LHCN-M2 (cell line): Measurements from ENCODE around the gene RAI14. TPM values are rescaled to one million over a fixed set of nuclear protein-coding genes. Genes with fewer than 3 reads are reported as not detected.
"Not testable (repeated sequence)": the region's sequence is repeated elsewhere in the genome, so short reads cannot be mapped to it uniquely, and the experiment has no call there.

ENCODE experiments used
- DNase-seq: peaks from one replicate; pipeline ENCODE4 v3.0.0-alpha.2; 2012; ENCODE audit warnings: low read depth
- total RNA-seq: library from RNA; depleted of rRNA; stranded (reverse); fragments of >200 nt; gene quantifications from 2 replicates; pipeline ENCODE4 v1.2.3, GENCODE V29; 2014

The RAI14 gene
- total RNA-seq, 1 experiment from 2014 or later: 72.7 TPM

DNA sequence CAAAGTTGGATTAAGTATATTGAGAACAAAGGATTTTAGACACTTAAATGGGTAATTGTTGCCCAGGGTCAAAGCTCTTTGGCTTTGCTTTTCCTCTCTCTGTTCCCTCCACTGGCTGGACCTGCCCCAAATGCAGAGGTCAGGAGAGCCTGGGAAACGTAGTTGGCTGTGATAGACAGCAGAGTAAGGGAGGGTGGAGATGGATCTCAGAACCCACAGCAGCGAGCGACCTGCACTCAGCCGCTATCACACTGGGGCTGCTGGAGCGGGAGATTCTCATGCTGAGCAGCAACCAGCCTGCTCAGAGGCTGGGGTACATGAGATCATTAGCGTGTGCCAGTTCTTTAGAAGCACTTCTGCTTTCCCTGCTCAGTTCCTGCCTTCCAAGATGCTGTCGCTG, 111.1 kb downstream of the RAI14 start:
- DNase-seq: no peak

DNA sequence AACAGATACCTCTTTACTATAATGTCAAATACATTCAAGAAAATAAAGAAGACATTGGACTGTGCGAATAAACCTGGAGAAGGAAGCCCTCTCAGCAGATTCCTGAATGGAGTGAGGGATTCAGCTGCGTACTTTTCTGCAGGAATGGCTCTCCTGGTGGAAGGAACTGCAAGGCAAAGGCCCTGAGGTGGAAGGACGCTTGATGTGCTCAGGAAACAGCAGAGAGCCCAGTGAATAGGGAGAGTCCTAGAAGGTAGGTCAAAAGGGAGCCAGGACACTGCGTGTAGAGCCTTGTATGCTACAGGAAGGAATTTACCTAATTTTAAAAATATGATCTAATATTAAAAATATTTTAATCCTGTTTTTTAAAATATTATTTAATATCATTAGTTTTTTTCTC, 114.4 kb downstream of the RAI14 start:
- DNase-seq: no peak

DNA sequence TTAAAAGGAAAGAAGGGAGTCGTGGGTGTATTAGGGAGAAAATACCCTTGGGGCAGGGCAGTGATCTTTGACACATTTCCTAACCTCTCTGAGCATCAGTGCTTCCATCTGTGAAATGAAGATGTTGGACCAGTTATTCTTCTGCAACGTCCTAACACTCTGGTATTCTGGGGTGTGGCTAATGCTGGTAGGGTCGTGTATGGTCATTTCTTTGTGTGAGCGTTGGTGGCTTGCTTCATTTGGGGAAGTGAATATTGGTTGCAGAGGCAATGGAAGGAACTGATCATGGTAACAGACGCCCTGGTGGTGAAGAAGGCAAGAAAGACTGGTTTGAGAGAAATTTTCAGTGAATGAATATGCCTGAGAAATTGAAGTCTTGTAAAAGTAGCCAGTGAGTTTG, 114.9 kb downstream of the RAI14 start:
- no peak for DNase-seq

DNA sequence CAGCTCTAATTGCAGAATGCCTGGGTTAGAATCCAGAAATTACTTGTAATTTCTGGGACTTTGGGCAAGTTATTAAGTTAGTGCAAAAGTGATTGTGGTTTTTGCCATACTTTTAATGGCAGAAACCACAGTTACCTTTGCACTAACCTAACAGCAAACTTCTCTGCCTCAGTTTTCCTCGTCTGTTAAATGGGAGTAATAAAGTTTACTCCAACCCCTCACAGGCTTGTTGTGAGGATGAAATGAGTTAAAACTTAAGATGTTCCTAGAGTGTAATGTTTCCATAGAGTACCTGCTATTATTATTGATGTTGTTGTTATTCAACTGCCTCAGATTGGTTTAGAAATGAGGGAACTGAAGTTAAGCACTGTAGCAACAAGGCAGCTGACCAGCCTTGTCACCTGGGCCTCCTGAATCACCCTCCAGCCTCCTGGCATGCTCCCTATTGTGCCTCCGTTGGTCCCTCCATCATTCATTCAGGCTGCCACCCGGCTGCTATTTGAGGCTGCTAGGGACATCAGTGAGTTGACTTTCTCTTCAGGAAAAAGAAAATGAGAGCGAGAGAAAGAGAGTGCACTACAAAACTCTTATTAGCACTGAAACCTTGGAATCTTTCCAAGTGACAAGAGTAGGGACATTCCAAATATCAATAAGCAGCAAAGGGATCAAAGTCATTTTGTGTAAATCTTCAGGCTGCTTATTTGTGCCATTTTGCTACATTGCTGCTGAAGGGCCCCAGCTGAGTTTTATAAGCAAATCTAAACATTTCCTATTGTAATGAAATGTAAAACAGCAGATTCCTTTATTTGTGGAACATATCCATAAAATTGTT, 116.4 kb downstream of the RAI14 start:
- no peak for DNase-seq

DNA sequence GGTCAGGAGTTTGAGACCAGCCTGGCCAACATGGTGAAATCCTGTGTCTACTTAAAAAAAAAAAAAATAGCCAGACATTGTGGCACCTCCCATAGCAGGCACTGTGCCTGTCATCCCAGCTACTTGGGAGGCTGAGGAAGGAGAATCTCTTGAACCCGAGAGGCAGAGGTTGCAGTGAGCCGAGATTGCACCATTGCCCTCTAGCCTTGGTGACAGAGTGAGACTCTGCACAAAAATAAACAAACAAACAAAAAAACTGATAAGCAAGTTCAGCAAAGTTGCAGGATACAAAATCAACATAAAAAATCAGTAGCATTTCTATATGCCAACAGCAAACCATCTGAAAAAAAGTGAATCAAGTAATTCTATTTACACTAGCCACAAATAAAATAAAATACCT, 118.0 kb downstream of the RAI14 start:
- no peak for DNase-seq

DNA sequence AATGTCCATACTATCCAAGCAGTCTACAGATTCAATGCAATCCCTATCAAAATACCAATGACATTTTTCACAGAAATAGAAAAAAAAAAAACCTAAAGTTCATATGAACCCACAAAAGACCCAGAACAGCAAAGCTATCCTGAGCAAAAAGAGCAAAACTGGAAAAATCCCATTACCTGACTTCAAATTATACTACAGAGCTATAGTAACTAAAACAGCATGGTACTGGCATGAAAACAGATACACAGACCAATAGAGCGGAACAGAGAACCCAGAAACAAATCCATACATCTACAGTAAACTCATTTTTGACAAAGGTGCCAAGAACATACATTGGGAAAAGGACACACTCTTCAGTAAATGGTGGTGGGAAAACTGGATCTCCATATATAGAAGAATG, 118.5 kb downstream of the RAI14 start:
- DNase-seq: not testable (repeated sequence)

DNA sequence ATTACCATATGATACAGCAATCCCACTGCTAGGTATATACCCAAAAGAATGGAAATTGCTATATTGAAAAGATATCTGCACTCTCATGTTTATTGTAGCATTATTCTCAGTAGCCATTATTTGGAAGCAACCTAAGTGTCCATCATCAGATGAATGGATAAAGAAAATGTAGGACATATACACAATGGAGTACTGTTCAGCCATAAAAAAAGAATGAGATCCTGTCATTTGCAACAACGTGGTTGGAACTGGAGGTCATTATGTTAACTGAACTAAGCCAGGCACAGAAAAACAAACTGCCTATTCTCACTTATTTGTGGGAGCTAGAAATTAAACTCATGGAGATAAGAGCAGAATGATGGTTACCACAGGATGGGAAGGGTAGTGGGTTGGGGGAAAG, 119.8 kb downstream of the RAI14 start:
- no peak for DNase-seq

DNA sequence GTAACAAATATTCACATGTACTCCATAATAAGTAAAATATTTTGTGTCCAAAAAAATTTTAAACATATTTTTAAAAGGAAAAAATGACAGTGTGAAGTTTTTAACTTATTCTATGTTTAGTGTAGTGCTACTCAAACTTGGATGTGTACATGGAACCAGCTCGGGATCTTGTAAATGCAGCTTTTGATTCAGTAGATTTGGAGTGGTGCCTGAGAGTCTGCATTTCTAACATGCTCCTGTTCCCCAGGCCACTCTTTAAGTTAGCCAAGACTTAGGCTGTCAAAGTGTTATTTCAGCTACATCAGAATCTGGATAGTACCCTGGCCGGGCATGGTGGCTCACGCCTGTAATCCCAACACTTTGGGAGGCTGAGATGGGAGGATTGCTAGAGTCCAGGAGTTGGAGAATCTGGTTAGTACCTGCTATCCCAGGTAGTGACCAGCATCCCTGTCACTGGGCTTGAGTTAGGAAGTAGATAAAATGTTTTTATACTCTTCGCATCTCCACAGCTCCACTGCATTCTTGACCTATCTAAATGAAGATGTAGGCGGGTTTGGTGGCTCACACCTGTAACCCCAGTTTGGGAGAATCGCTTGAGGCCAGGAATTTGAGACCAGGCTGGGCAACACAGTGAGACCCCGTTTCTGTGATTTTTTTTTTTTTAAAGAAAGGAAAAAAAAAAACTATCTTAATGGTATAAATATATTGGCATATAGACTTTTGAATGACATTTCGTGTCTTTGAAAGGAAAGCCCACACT, 122.1 kb downstream of the RAI14 start:
- DNase-seq: no peak

DNA sequence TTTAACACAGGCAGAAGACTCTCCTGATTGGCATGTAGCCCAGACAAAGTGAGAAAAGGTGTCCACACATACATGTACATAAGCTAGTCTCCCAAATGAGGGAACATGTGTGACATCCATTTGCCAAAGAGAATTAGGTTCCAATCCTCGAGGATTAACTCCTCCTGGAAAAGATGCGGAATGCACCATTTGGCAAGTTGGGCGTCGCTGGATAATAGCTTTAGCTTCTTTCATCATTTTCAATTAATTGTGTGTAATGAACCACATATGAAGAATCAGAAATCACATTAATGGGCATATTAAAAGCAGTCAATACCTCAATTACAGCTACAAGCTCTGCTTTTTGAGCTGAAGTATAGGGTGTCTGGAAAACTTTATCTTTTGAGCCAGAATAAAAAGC, 127.8 kb downstream of the RAI14 start:
- DNase-seq: not testable (repeated sequence)

DNA sequence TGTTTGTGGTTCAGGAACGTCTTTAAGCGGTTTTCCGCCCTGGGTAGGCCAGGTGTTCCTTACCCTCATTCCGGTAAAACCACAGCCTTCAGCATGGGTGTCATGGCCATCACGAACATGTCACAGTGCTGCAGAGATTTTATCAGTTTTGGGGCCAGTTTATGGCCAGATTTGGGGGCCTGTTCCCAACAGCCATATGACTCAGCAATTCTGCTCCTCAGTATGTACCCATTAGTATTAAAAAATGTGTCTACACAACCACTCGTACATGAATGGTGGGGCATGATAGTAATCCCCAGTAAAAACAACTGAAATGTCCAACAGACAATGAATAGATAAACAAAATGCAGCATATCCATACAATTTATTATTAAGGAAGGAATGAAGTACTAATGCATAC, 130.9 kb downstream of the RAI14 start:
- DNase-seq: no peak

DNA sequence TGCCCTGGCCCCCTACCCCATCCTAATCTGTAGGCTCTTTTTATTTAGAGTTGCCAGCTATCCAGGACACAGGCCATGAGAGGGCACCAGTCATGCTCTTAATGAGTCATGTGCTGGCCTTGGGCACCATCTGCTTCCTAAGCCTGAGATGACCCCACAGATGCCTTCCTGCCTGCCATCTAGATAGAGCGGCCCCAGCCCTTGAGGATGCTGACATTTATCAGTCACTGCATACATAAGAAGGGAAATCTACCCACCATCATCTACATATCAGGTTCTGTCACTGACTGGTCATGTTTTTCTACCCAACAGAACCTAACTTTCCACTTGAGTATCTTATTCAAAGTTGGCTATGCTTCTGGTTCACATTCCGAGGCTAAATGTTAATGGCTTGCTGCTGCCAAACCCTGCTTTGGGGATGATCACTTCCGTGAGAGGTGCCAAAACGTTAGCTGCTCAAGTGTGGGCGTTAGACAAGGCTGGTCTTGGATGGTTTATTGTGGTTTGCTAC, 132.9 kb downstream of the RAI14 start:
- DNase-seq: peak; percentile 67

DNA sequence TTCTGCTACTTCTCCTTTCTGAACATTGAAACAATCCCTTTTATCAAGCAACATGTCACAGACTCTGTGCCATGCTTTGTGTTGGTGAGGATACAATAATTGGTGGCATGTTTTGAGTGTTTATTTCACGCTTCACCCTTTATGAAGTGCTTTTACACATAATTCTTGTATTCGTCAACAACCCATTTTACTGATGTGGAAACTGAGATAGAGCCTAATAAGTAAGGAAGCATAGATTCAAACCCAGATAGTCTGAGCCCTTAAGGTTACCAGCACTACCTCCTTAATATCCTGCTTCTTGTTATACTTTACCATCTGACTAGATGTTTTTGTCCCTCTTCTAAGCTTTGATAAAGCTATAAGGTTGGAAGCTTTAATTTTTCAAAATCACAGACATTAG, 133.5 kb downstream of the RAI14 start:
- no peak for DNase-seq

DNA sequence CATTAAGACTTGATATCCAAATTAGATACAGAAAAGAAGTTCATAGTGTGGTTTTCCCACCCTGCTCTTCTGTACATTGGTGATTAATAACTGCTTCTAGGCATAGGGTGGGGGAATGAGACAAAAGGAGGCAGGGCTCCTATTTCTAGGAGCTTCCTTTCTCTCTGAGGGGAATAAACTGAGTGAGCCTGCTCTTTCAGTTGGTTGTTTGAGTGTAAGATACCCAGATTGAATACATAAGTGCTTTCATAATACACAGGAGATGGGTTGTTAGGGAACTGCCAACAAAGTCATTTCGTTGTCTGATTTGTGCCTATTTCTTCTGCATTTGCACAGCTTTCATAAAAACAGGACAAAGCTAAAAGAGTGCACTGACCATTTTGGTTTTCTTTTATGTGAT, 133.9 kb downstream of the RAI14 start:
- DNase-seq: no peak

DNA sequence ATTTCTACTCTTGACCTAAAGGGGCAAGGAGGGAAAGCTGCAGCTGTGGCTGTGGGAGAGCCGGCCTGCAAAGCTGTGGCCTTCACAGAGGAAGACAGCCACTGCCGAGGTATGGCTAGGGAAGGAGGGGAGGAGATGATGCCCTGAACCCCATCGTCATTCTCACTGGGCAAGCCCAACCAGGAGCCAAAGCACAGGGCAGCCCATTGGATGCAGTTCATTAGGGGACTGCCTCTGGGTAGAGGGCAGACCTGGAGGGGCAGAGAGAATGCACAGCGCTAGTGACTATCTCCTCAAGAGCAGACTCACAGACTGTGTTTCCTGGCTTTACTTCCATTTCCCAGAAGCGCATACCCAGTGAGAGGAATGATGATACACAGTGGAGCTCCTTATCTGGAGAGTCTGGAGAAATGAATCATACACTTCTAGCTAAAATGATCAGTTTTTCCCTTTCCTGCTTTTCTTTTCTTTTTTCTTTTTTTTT, 135.7 kb downstream of the RAI14 start:
- DNase-seq: no peak

DNA sequence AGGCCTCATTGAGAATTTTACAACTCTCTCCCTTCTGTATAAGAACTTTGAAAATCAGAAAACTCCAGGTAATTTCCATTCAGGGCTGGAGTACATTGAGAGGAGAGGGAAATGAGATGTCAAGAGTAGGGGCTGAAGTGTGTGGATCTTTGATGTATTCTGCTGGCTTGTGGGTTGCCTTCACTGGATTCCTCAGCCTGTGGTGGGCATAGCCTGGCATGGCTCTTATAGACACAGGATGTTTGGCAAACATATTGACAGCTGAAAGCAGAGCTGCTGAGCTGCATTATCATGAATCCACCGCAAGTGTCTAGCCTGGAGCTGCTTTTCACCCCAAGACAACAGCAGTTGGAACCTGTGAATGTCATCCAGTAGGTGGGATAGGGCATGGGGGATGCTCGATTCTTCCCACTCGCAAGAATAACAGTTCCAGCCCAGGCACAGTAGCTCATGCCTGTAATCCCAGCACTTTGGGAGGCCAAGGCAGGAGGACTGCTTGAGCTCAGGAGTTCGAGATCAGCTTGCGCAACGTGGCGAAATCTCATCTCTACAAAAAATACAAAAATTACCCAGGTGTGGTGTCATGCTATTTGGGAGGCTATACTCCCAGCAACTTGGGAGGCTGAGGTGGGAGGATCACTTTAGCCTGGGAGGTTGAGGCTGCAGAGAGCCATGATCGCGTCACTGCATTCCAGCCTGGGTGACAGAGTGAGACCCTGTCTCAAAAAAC, 146.9 kb downstream of the RAI14 start:
- no peak for DNase-seq

DNA sequence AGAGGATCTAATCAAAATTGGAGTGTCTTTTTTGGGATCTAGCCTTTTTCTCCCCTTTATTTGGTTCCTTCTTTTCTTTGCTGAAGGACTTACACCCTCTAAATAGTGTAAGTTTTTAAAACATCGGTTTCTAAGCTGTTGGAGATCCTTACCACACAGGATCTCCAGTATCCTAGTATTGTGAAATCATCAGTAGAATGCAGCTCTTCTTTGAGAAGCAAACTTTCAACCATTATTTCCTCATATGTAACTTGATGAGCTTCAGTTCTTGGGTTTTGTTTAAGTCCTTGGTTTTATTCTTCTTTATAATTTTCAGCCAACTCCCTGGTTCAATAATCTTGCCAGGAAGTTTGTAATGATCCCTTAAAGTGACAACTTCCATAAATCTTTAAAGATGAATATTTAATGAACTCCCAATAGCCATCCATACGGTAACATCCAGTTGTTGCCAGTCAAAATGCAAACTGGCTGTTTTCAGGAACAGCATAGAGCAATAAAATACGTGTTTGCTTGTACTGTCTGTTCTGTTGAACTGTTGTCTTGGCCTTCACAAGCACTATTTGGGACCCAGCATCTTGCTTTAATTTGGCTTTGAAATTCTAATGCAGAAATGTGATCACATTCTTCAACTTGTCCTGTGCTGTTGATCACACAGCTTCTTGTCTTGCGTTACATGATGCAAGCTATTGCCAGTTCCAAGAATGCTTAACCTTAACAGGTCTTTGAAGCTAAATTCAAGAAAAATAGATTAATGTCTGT, 148.0 kb downstream of the RAI14 start:
- DNase-seq: no peak

DNA sequence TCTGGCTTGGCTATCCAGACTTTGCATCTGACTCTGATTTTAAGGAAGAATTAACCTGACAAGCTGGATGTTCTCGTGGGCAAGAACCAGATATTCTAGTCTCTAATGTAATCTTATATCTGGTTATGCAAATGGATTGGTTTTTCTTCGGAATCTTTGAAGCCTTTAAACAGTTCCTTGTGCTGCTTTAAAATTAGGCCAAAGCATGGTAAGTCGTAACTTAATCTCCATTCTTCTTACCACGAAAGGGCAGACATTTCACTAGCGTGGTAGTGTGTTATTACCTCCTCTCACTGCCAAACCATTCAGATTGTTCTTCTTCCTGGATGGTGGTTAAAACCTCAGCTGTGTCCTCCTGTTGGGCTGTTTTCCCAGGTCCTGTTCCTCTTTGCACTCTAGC, 148.8 kb downstream of the RAI14 start:
- peak; percentile 52 for DNase-seq

DNA sequence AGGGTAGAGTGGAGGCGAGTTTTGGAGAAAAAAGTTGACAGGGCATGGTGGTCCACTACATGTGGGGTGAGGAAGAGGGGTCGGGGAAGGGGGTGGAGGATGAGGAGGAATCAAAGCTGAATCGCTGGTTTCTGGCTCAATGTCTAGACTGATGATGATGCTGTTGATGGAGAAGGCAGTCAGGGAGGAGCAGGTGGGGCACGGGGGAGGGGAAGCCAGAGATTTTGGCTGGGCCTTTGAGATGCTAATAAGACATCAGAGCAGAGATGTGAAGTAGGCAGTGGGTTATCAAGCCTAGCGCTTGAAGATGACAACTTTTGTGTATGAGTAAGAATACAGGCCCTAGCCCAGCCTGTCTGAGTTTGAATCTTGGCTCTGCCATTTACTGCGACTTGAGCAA, 150.4 kb downstream of the RAI14 start:
- DNase-seq: no peak

DNA sequence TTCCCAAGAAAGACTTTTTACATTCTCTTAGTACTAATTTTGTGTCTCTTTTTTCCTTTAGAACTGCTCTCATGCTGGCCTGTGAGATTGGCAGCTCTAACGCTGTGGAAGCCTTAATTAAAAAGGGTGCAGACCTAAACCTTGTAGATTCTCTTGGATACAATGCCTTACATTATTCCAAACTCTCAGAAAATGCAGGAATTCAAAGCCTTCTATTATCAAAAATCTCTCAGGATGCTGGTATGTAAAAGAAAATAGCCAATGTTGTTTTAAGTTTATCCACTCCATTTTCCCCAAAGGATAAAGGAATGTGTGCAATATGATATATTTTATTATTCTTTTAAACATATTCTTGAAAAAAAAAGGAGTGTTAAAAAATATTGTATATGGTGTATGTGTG, 155.6 kb downstream of the RAI14 start:
- no peak for DNase-seq

DNA sequence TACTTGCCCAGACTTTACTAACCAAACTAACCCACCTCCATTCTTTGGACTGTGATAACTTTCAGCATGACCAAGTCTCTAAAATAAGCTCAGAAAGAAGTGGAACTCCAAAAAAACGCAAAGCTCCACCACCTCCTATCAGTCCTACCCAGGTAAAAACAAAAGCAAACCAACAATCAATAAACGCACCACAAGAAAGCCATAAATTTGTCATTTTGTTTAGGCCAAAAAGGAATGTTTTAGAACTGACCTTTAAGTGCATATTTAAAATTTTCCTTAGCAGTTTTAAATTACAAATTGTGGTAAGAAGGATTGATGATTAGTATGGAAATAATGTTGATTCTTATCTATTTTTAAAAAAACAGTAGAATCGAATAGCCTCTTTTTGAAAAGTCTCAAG, 157.4 kb downstream of the RAI14 start:
- no peak for DNase-seq
